Stimulated activated CD4-positive, alpha-beta T cell treated with anti-CD3 and anti-CD28 coated beads, TNF-alpha, amount 100 ng/mL, for 48 hours (primary cell): Measurements from ENCODE around the gene YKT6.

ENCODE experiments used
- DNase-seq, 3 donors: peaks; one replicate each; pipeline ENCODE4 v3.0.0-alpha.2; 2020; ENCODE audit warnings: low read depth in 3 of 3

Gene YKT6

GRCh38 chr7:44218418-44219201 is 17.8 kb downstream of the YKT6 start:
- no peak for DNase-seq

DNA sequence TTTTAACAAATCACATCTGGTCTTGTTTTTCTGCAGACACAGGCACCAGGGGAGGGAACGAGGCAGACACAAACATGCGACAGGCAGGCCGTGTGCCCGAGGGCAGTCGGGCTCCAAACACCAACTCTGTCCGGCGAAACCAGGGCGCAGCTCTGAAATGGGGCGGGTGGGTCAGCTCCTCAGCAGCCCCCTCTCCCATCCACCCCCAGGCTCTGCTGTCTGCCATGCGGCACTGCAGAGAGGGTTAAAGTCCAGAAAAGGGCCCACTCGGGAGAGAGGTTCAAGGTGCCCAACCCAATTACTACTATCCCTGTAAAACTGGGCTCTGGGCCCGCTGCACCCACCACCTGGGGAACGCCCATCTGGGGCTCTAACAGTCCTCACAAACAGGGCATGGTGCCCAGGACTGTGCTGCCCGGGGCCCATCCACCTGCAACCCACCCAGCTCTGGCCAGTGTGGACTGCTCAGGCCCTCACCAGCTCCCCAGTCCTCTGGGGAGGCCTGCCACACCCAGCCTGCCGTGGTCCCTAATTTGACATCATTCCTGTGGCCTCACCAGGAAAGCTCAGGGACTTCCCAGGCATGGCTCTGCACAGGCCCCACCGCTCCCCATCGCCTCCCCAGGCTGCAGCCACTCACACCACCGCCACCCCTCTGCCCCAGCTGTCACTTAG is 18.7 kb downstream of the YKT6 start:
- no peak for DNase-seq

GRCh38 chr7:44220046-44220357 is 19.2 kb downstream of the YKT6 start:
- DNase-seq = no peak

- DNase-seq = no peak
Observed at GRCh38 chr7:44220358-44221112, 19.8 kb downstream of the YKT6 start.

GRCh38 chr7:44221231-44221791 is 20.5 kb downstream of the YKT6 start:
- DNase-seq = no peak

GRCh38 chr7:44222074-44222473 is 21.3 kb downstream of the YKT6 start:
- DNase-seq = no peak

GRCh38 chr7:44222776-44223261 is 22.0 kb downstream of the YKT6 start:
- no peak for DNase-seq

GRCh38 chr7:44223362-44224079 is 22.7 kb downstream of the YKT6 start:
- DNase-seq = no peak

- no peak for DNase-seq
Observed at GRCh38 chr7:44224080-44224973, 23.5 kb downstream of the YKT6 start.

GRCh38 chr7:44224974-44225565 is 24.3 kb downstream of the YKT6 start:
- no peak for DNase-seq

DNA sequence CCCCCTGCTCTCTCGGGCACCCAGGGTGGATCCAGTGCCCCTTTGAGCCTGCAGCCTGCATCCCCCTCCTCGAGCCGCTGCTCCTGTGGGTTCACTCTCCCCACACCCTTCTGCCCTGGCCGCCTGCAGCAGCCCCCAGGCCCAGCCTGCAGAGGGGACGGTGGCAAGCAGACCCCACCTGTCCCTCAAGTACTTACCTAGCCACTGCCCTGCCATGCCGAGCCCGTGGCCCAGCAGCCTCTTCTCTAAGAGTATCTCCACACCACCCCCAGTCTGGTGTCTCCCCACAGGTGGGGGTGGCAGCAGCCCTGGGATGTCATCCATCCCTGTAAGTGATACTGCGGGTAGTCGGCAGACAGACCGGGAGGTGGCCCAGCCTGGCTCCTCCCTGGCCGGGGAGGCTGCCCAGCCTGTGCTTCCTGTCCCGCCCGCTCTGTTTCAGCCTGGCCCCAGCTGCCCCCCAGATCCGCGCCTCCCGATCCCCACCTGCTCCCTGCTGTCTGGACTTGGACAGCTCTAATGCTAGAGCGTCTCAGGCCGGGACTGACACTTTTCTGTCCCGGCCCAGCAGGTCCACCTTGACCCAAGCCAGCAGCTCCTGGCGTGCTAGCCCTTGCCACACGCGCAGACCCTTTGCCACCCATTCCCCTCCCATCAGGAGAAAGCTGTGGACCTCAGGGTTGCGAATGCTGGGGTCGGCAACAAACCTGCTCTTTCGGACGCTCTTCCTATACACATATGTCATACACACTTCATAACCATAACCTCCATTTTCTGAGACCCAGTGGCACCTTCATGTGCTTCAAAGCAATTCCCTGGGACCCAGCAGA is 25.0 kb downstream of the YKT6 start:
- DNase-seq = no peak

DNA sequence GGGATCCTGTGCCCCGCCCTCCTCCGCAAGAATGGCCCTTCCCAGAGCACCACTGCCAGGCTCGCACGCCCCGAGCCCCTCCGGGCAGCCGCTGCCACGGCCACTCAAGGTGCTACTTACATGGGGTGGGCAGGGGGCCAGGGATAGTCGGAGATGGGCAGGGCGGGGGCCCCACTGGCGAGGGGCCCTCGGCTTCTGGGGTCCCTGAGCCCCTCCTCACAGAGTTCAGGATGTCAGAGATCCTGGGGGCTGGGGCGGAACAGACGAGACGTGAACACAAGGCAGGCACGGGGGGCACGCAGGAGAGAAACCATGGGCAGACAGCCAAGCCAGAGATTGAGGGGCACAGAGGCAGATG is 25.6 kb downstream of the YKT6 start:
- DNase-seq = no peak

GRCh38 chr7:44227911-44228310 is 27.1 kb downstream of the YKT6 start:
- DNase-seq = no peak

- DNase-seq = no peak
Observed at GRCh38 chr7:44228571-44229350, 28.0 kb downstream of the YKT6 start.

- no peak for DNase-seq
Observed at GRCh38 chr7:44229546-44230105, 28.8 kb downstream of the YKT6 start.

GRCh38 chr7:44230286-44230685 is 29.5 kb downstream of the YKT6 start:
- DNase-seq = no peak

DNA sequence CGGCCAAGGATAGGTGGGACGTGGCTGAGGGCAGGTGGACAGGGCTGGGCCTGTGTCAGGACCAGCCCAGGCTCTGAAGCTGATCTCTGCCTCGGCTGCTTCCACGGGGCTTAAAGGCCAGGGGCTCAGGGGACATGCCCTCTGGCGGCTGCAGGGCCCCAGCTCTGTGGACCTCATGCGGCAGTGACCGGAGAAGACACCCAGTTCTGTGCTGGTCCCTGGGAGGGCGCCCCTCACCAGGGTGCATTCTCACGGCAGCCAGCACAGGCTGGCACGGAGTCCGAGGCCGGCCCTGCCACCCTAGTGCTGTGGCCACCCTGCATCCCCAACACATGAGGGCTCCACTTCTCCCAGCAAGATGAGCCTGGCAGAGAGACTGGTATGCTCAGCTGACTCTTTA is 30.3 kb downstream of the YKT6 start:
- no peak for DNase-seq

DNA sequence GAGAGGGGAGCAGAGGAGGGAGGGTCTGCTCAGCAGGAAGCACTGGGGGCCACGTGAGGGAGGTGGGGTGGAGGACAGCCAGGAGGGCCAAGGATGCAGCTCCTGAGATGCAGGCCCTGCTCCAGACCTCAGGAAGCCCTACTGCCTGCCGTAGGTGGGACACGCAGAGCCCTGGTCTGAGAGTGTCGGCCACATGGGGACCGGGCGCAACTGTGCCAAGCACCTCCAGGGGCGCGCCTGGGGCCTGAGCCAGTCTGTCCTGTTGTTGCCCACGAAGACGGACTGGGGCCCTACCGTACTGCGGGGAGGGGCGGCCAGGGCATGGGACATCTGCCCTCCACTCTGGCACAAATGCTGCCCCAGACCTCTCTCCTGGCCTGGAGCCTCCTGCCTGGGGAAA is 31.6 kb downstream of the YKT6 start:
- DNase-seq = no peak
